CD4-positive, alpha-beta memory T cell (primary cell): ENCODE data around the gene CHMP4B. TPM values are rescaled to one million over a fixed set of nuclear protein-coding genes. Genes with fewer than 3 reads are reported as not detected.

Source experiments
- CTCF ChIA-PET: fragments of 350-600 bp; sonication (Branson Sonifier 250); formaldehyde crosslinking; loops from one replicate; lab custom pipeline; 2021; ENCODE audit warnings: inconsistent platforms; ENCODE audit not compliant: partially characterized antibody; lab: Charles Lee
- POLR2A ChIA-PET: fragments of 350-600 bp; sonication (Branson Sonifier 250); formaldehyde crosslinking; loops from one replicate; lab custom pipeline; 2021; ENCODE audit not compliant: partially characterized antibody; lab: Charles Lee
- DNase-seq, 5 donors: peaks; one replicate each; pipeline versions ENCODE4 v3.0.0 to v3.0.0-alpha.2; 2020 to 2022; ENCODE audit warnings: mixed read lengths in 1 of 5
- H3K27ac ChIP-seq: one replicate; pipeline ENCODE4 v1.7.0; 2013; ENCODE audit warnings: low read depth, low read length
- H3K27me3 ChIP-seq: 2 replicates; pipeline ENCODE4 v1.7.0; 2013; ENCODE audit warnings: mild to moderate bottlenecking, low read length, moderate library complexity; ENCODE audit not compliant: insufficient read depth
- H3K36me3 ChIP-seq: 2 replicates; pipeline ENCODE4 v1.7.0; 2013; ENCODE audit warnings: mild to moderate bottlenecking, low read length, moderate library complexity; ENCODE audit not compliant: insufficient read depth
- H3K4me1 ChIP-seq: 2 replicates; pipeline ENCODE4 v1.7.0; 2013; ENCODE audit warnings: mild to moderate bottlenecking, low read length, moderate library complexity; ENCODE audit not compliant: insufficient read depth
- H3K4me3 ChIP-seq, 2 donors: one replicate each; pipeline ENCODE4 v1.7.0; 2013; ENCODE audit warnings: low read length in 2 of 2, mild to moderate bottlenecking in 1 of 2
- H3K9me3 ChIP-seq, 2 donors: one replicate each; pipeline ENCODE4 v1.7.0; 2013; ENCODE audit warnings: low read length in 2 of 2, control low read depth in 1 of 2; ENCODE audit not compliant: control insufficient read depth in 1 of 2
- H3K27ac Mint-ChIP-seq, 7 donors: one replicate each; pipeline ENCODE4 v1.8.0; 2020 to 2021; ENCODE audit warnings: mixed read lengths in 7 of 7, mild to moderate bottlenecking in 6 of 7, inconsistent platforms in 3 of 7, moderate library complexity in 3 of 7
- H3K27me3 Mint-ChIP-seq, 2 donors: one replicate each; pipeline ENCODE4 v1.8.0; 2020 to 2021; ENCODE audit warnings: mixed read lengths in 2 of 2
- H3K36me3 Mint-ChIP-seq, 2 donors: one replicate each; pipeline ENCODE4 v1.8.0; 2020 to 2021; ENCODE audit warnings: mixed read lengths in 2 of 2, inconsistent platforms in 1 of 2, mild to moderate bottlenecking in 1 of 2
- H3K4me1 Mint-ChIP-seq, 4 donors: one replicate each; pipeline ENCODE4 v1.8.0; 2020 to 2021; ENCODE audit warnings: mixed read lengths in 4 of 4, mild to moderate bottlenecking in 1 of 4
- H3K4me3 Mint-ChIP-seq, 8 donors: one replicate each; pipeline ENCODE4 v1.8.0; 2020 to 2021; ENCODE audit warnings: mixed read lengths in 8 of 8, mild to moderate bottlenecking in 7 of 8, moderate library complexity in 6 of 8, inconsistent platforms in 3 of 8
- H3K9me3 Mint-ChIP-seq, 8 donors: one replicate each; pipeline ENCODE4 v1.8.0; 2020 to 2021; ENCODE audit warnings: mixed read lengths in 8 of 8, mild to moderate bottlenecking in 5 of 8, inconsistent platforms in 3 of 8, moderate library complexity in 1 of 8
- intact Hi-C: fragments of 100-400 bp; cut with micrococcal nuclease; formaldehyde crosslinking; loops from one replicate; pipeline ENCODE4 v1.15.1; 2023
- polyA plus RNA-seq, 2 donors: library from polyadenylated mRNA; unstranded; fragments of 300-500 nt; fragmentation: Illumina TruSeq; gene quantifications; one replicate each; pipeline ENCODE4 v1.2.3, GENCODE V29; 2021
- total RNA-seq, 2 experiments: library from RNA; stranded (reverse); gene quantifications; one replicate each; pipeline ENCODE4 v1.2.3, GENCODE V29; 2021

The CHMP4B gene
- total RNA-seq: 10 to 100 TPM; 53.0 to 54.0 TPM
- polyA plus RNA-seq: 1 to 10 TPM; 1.2 to 5.3 TPM

GRCh38 chr20:33810885-33811775 is at the start of gene CHMP4B:
CHMP4B (plus strand) TSS chr20:33811348; CDS start chr20:33811469, 121 bp downstream.
- H3K27ac ChIP-seq: peak within 1 kb of the TSS; percentile 88
- peaks cover 35 to 52% (median 38%) of the 10 kb centered on the region in 4 donors for H3K4me1 Mint-ChIP-seq
- intact Hi-C loops: loop anchor here (1.0 to 10.0 kb wide), 13 partner anchors 48 to 1704 kb away; partner anchors contain the start of genes CDK5RAP1, E2F1, EIF2S2 and PIGU
- no peaks in the 10 kb centered on the region for H3K9me3 ChIP-seq
- H3K4me3 ChIP-seq: peak within 1 kb of the TSS; percentile 71 to 85
- ChIA-PET CTCF (interaction anchor here (0.5 to 2.3 kb wide), 10 partner anchors 8 to 397 kb away, joined by 3 to 11 read pairs (median 4); partner anchors contain the start of gene EIF2S2), POLR2A (interaction anchor here (0.6 to 2.7 kb wide), 24 partner anchors 9 to 1960 kb away, joined by 3 to 32 read pairs (median 4); partner anchors contain the start of genes CBFA2T2, EIF2S2, ITCH and MAPRE1)
- peak; percentile 97 to 99 (median 98) for DNase-seq
- H3K9me3 Mint-ChIP-seq: peaks cover 0 to 2% (median 0%) of the 10 kb centered on the region in 8 donors
- peaks cover 0 to 2% of the 10 kb centered on the region in 2 donors for H3K27me3 Mint-ChIP-seq
- H3K27me3 ChIP-seq: no peaks in the 10 kb centered on the region
- H3K4me3 Mint-ChIP-seq: peak within 1 kb of the TSS; percentile 93 to 99 (median 97)
- peaks cover 38% of the 10 kb centered on the region for H3K4me1 ChIP-seq
- H3K27ac Mint-ChIP-seq: peak within 1 kb of the TSS; percentile 86 to 99 (median 95)
- H3K36me3 ChIP-seq: no peaks in the 10 kb centered on the region
- peaks cover 10 to 25% of the 10 kb centered on the region in 2 donors for H3K36me3 Mint-ChIP-seq

DNA sequence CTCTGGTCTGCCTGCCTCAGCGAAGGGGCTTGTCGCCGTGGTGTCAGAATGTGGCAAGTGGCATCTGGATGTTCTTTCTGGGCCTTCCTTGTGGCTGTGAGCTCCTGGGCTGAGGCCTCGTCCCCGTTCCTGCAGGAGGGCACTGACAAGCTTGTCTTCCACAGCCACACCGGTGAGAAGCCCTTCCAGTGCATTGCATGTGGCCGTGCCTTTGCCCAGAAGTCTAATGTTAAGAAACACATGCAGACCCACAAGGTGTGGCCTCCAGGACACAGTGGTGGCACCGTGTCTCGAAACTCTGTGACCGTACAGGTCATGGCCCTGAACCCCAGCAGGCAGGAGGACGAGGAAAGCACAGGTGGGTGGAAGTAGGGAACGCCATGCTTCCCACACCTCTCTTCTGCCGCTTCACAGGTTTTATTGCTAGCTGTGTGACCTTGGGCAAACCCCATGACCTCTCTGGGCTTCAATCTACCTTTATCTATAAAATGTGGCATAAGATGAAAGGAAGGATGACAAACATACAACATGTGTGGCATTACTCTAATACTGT is 49.4 kb upstream of the CHMP4B start:
- peak overlapping the region in 2 of 7 donors; percentile 11 to 23 for H3K27ac Mint-ChIP-seq
- POLR2A ChIA-PET: no interaction called here
- peaks cover 4% of the 10 kb centered on the region for H3K36me3 ChIP-seq

DNA sequence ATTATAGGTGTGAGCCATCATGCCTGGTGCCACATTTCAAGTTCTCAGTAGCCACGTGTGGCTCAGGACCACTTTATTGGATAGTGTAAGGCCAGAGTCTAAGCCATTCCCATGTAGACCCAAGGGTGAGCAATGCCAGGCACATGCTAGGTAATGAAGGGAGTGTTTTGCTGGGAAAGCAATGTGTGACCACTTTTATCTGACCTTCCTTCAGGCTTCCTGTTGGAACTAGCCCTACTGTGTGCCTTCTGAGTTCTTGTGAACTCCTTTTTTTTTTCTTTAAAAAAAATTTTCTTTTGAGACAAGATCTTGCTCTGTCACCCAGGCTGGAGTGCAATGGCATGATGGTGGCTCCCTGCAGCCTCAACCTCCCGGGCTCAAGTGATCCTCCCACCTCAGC is 46.0 kb upstream of the CHMP4B start:
- Mint-ChIP-seq H3K36me3 (peaks cover 16 to 17% of the 10 kb centered on the region in 2 donors), H3K4me3 (no peak overlapping the region), H3K27ac (no peak overlapping the region), H3K27me3 (no peaks in the 10 kb centered on the region), H3K9me3 (no peaks in the 10 kb centered on the region), H3K4me1 (no peaks in the 10 kb centered on the region)
- H3K4me3 ChIP-seq: no peak overlapping the region
- ChIA-PET POLR2A (no interaction called here), CTCF (interaction anchor here (1.5 kb wide), 1 partner anchor 27 kb away, joined by 7 read pairs; no protein-coding TSS in a partner anchor)
- H3K4me1 ChIP-seq: no peaks in the 10 kb centered on the region
- H3K9me3 ChIP-seq: no peaks in the 10 kb centered on the region
- H3K27ac ChIP-seq: no peak overlapping the region
- H3K27me3 ChIP-seq: no peaks in the 10 kb centered on the region
- H3K36me3 ChIP-seq: peaks cover 4% of the 10 kb centered on the region
- DNase-seq: no peak
- intact Hi-C loops: no loop called here

More for the DNA sequence above, 49.4 kb upstream of the CHMP4B start:
- H3K36me3 Mint-ChIP-seq: peaks cover 28 to 36% of the 10 kb centered on the region in 2 donors
- no peak for DNase-seq
- no peaks in the 10 kb centered on the region for H3K4me1 Mint-ChIP-seq
- Histone ChIP-seq H3K4me3 (no peak overlapping the region), H3K27me3 (no peaks in the 10 kb centered on the region), H3K27ac (no peak overlapping the region), H3K4me1 (no peaks in the 10 kb centered on the region), H3K9me3 (no peaks in the 10 kb centered on the region)
- no peaks in the 10 kb centered on the region for H3K27me3 Mint-ChIP-seq
- H3K4me3 Mint-ChIP-seq: no peak overlapping the region
- intact Hi-C loops: no loop called here
- CTCF ChIA-PET: no interaction called here
- peaks cover 0 to 4% (median 0%) of the 10 kb centered on the region in 8 donors for H3K9me3 Mint-ChIP-seq

DNA sequence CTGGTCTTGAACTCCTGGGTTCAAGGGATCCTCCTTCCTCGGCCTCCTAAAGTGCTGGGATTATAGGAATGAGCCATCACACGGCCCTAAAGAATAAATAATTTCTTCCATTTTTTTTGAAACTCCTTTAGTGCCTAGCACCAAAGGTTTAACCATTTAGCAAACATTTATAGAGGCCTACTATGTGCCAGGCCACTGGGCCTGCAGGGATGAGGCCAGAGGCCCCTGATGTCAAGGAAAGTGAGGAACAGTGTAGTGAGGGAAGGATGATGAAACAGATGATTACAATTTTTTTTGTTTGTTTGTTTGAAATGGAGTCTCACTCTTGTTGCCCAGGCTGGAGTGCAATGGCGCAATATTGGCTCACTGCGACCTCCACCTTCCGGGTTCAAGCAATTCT is 45.6 kb upstream of the CHMP4B start:
- no peaks in the 10 kb centered on the region for H3K9me3 Mint-ChIP-seq

DNA sequence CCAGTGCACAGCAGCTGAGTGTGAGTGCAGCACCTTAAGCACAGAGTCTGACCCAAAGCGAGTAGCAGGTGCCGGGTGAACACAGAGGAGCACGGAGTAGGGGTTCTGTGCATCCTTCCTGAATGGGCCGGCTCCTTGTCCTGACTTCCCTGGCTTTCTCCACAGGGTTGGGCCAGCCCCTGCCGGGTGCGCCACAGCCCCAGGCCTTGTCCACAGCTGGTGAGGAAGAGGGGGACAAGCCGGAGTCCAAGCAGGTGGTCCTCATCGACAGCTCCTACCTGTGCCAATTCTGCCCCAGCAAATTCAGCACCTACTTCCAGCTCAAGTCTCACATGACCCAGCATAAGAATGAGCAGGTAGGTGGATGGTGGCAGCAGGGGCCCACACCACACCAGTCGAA is 44.5 kb upstream of the CHMP4B start:
- H3K36me3 ChIP-seq: peaks cover 4% of the 10 kb centered on the region
- POLR2A ChIA-PET: no interaction called here
- intact Hi-C loops: no loop called here
- no peaks in the 10 kb centered on the region for H3K4me1 ChIP-seq
- Mint-ChIP-seq H3K4me1 (no peaks in the 10 kb centered on the region), H3K27me3 (no peaks in the 10 kb centered on the region), H3K4me3 (no peak overlapping the region), H3K36me3 (peaks cover 16 to 18% of the 10 kb centered on the region in 2 donors), H3K27ac (no peak overlapping the region), H3K9me3 (no peaks in the 10 kb centered on the region)
- CTCF ChIA-PET: no interaction called here
- H3K27ac ChIP-seq: no peak overlapping the region
- H3K4me3 ChIP-seq: no peak overlapping the region
- DNase-seq: no peak
- no peaks in the 10 kb centered on the region for H3K27me3 ChIP-seq
- no peaks in the 10 kb centered on the region for H3K9me3 ChIP-seq

More for the DNA sequence above, 45.6 kb upstream of the CHMP4B start:
- Histone ChIP-seq H3K4me3 (no peak overlapping the region), H3K36me3 (peaks cover 4% of the 10 kb centered on the region), H3K9me3 (no peaks in the 10 kb centered on the region), H3K27me3 (no peaks in the 10 kb centered on the region), H3K4me1 (no peaks in the 10 kb centered on the region), H3K27ac (no peak overlapping the region)
- H3K36me3 Mint-ChIP-seq: peaks cover 16 to 20% of the 10 kb centered on the region in 2 donors
- ChIA-PET CTCF (interaction anchor here (1.5 kb wide), 1 partner anchor 27 kb away, joined by 7 read pairs; no protein-coding TSS in a partner anchor), POLR2A (no interaction called here)
- no peak for DNase-seq
- intact Hi-C loops: no loop called here
- no peaks in the 10 kb centered on the region for H3K4me1 Mint-ChIP-seq
- no peak overlapping the region for H3K4me3 Mint-ChIP-seq
- no peaks in the 10 kb centered on the region for H3K27me3 Mint-ChIP-seq
- H3K27ac Mint-ChIP-seq: peak overlapping the region in 1 of 7 donors; percentile 13

- no peak overlapping the region for H3K27ac ChIP-seq
- CTCF ChIA-PET: no interaction called here
Measured at GRCh38 chr20:33767777-33768138, 43.4 kb upstream of the CHMP4B start.

GRCh38 chr20:33769043-33769442 is 42.1 kb upstream of the CHMP4B start:
- H3K27me3 ChIP-seq: no peaks in the 10 kb centered on the region
- ChIA-PET POLR2A (no interaction called here), CTCF (no interaction called here)
- intact Hi-C loops: no loop called here
- H3K9me3 Mint-ChIP-seq: no peaks in the 10 kb centered on the region
- DNase-seq: no peak
- H3K36me3 ChIP-seq: peaks cover 4% of the 10 kb centered on the region
- peaks cover 16 to 18% of the 10 kb centered on the region in 2 donors for H3K36me3 Mint-ChIP-seq
- no peaks in the 10 kb centered on the region for H3K27me3 Mint-ChIP-seq
- H3K9me3 ChIP-seq: no peaks in the 10 kb centered on the region
- H3K4me1 Mint-ChIP-seq: peaks cover 0 to 2% (median 0%) of the 10 kb centered on the region in 4 donors
- H3K4me3 Mint-ChIP-seq: no peak overlapping the region
- H3K27ac Mint-ChIP-seq: peak overlapping the region in 1 of 7 donors; percentile 35
- no peaks in the 10 kb centered on the region for H3K4me1 ChIP-seq
- H3K27ac ChIP-seq: no peak overlapping the region
- H3K4me3 ChIP-seq: no peak overlapping the region

More at GRCh38 chr20:33767777-33768138, 43.4 kb upstream of the CHMP4B start:
- H3K36me3 ChIP-seq: peaks cover 4% of the 10 kb centered on the region
- no peaks in the 10 kb centered on the region for H3K9me3 ChIP-seq
- peaks cover 18 to 21% of the 10 kb centered on the region in 2 donors for H3K36me3 Mint-ChIP-seq
- intact Hi-C loops: no loop called here
- H3K4me1 Mint-ChIP-seq: peaks cover 0 to 2% (median 0%) of the 10 kb centered on the region in 4 donors
- no peak overlapping the region for H3K4me3 Mint-ChIP-seq
- no peak overlapping the region for H3K27ac Mint-ChIP-seq
- no peak for DNase-seq
- H3K4me3 ChIP-seq: no peak overlapping the region
- POLR2A ChIA-PET: no interaction called here
- no peaks in the 10 kb centered on the region for H3K27me3 ChIP-seq
- H3K9me3 Mint-ChIP-seq: no peaks in the 10 kb centered on the region
- H3K27me3 Mint-ChIP-seq: no peaks in the 10 kb centered on the region
- no peaks in the 10 kb centered on the region for H3K4me1 ChIP-seq
